Pancreas (tissue), 10 donors: ENCODE measurements around the gene UMOD. TPM values are rescaled to one million over a fixed set of nuclear protein-coding genes. Genes with fewer than 3 reads are reported as not detected.

Source experiments
- ATAC-seq, 4 donors: fragments of 200-7000 bp; cut with Tn5 transposase; one replicate each; pipeline versions ENCODE4 v1.8.0 to v1.9.1; 2020; ENCODE audit warnings: mild to moderate bottlenecking in 4 of 4, moderate library complexity in 4 of 4
- DNase-seq, 6 donors: peaks; one replicate each; pipeline ENCODE4 v3.0.0-alpha.2; 2020
- FAIRE-seq: peaks from 2 replicates; lab custom pipeline; 2012; peaks lifted over from hg19 to GRCh38; lab: Jason Lieb, UNC
- H3K27ac ChIP-seq, 4 donors: fragments of 200-600 bp; sonication (generic); 1 replicate in 3 of 4; 2 replicates in 1 of 4; pipeline versions ENCODE4 v1.5.0 to v1.8.0; 2020
- H3K27me3 ChIP-seq, 4 donors: fragments of 200-600 bp; one replicate each; pipeline ENCODE4 v1.8.0; 2021
- H3K36me3 ChIP-seq, 3 donors: fragments of 200-600 bp; sonication (generic) in 1 of 3; one replicate each; pipeline versions ENCODE4 v1.5.0 to v1.8.0; 2020 to 2021
- H3K4me1 ChIP-seq, 3 donors: fragments of 200-600 bp; one replicate each; pipeline ENCODE4 v1.8.0; 2021
- H3K4me3 ChIP-seq, 4 donors: fragments of 200-600 bp; sonication (generic) in 2 of 4; one replicate each; pipeline versions ENCODE4 v1.5.0 to v1.8.0; 2020 to 2021
- H3K9me3 ChIP-seq, 4 donors: fragments of 200-600 bp; one replicate each; pipeline ENCODE4 v1.8.0; 2021
- CTCF ChIP-seq, 4 donors: fragments of 200-600 bp; sonication (generic) in 3 of 4; IDR thresholded peaks; one replicate each; pipeline versions ENCODE4 v1.5.0 to v1.8.0; 2021; ENCODE audit warnings: antibody characterized with exemption in 4 of 4
- WGBS, 2 donors: extraction: QIAGEN DNeasy Blood & Tissue Kit; methylation state at CpG; one replicate each; pipeline ENCODE4 v1.1.7; 2013; 5-methylcytosine and 5-hydroxymethylcytosine counted together
- intact Hi-C, 3 donors: fragments of 100-400 bp; cut with DNase I; formaldehyde crosslinking; loops; one replicate each; pipeline versions ENCODE4 v1.11.1 to v1.14.2; 2022
- polyA plus RNA-seq, 2 donors: library from polyadenylated mRNA; stranded (reverse); fragments of 200-250 nt; gene quantifications; one replicate each; pipeline ENCODE4 v1.2.3, GENCODE V29; 2013
- total RNA-seq, 6 donors: library from RNA; stranded (reverse); fragmentation: NEBNext Ultra II Directional in 4 of 6; extraction: Animal tissue kit (Norgen Biotek cat#: 25700) in 4 of 6; gene quantifications; one replicate each; pipeline versions ENCODE4 v1.2.1 to v1.2.4, GENCODE V29; 2021 to 2023
- donor health status: healthy with polysubstance abuse.
- donor health status: DM: no; HTN: no; CAD: no; lungs with moderate emphysema.
- donor health status: DM: no; HTN: no; CAD: no.
- donor health status: control.
- donor health status: control.
- donor health status: Bipolar disorder and iron deficiency.
- donor health status: DM: yes; HTN: yes; CAD: no.
- donor health status: DM: no; HTN: no; CAD: no.
- donor health status: DM: no; HTN: no; CAD: no.
- donor health status: DM: yes; HTN: yes; CAD: no.

Gene UMOD
- total and polyA plus RNA-seq, 8 donors: 1.3 to 9.6 (median 3.4) TPM

DNA sequence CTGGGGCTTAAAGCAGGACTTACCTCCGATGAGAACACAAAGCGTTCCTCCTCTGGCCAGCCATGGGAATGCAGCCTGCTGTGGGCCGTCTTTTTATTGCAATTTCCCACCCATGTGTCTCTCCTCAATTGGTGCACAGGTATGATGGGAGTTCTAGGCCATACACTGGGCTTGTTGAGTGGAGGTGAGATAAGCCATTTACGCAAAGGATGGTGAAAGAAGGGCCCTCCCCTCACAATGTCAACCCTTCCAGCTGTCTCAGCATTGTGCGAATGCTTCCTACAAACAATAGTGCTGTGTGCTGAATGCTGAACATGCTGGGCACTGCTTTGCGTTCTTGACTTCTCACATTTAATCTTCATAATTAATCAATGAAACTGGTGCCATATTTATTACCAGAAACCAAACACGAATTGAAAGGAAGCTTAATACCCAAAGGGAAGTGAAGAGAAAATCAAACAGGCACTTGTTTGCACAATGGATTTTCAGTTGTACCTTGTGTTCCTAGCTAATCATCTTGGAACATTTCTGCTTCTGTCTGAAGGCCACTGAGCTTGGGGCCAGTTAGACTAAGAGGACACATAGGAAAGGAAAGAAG, 25.0 kb downstream of the UMOD start, which contains the start of gene GP2:
Gene GP2, minus strand, starts transcription at position 70 of the 598 bp plus-strand sequence. CDS start 1,082 bp downstream, outside the sequence.
- Histone ChIP-seq H3K4me1 (peaks cover 13 to 39% (median 30%) of the 10 kb centered on the region in 3 donors), H3K36me3 (peaks cover 0 to 47% (median 26%) of the 10 kb centered on the region in 3 donors), H3K4me3 (peak within 1 kb of the TSS; percentile 33 to 58 (median 43)), H3K9me3 (no peaks in the 10 kb centered on the region), H3K27me3 (no peaks in the 10 kb centered on the region), H3K27ac (peak within 1 kb of the TSS; percentile 80 to 97 (median 87))
- FAIRE-seq (no peak), DNase-seq (peak in 5 of 6 donors; percentile 75 to 91 (median 81)), ATAC-seq (peak; percentile 36 to 56 (median 51))
- intact Hi-C loops: no loop called here
- TF ChIP-seq CTCF (IDR thresholded peaks at IDR 0.05): peak in 3 of 4 donors; percentile 20 to 26 (median 24)
- WGBS, 2 donors: 11 to 19% methylated on average over 7 of the region's 7 CpGs

- 22 to 25% methylated on average over 3 of the region's 3 CpGs for WGBS, 2 donors
- Histone ChIP-seq H3K36me3 (peaks cover 0 to 59% (median 31%) of the 10 kb centered on the region in 3 donors), H3K4me1 (peaks cover 13 to 33% (median 30%) of the 10 kb centered on the region in 3 donors), H3K9me3 (no peaks in the 10 kb centered on the region), H3K27me3 (no peaks in the 10 kb centered on the region), H3K4me3 (peak overlapping the region; percentile 33 to 58 (median 43)), H3K27ac (peak overlapping the region; percentile 80 to 97 (median 87))
- DNase-seq: peak in 1 of 6 donors; percentile 43
- FAIRE-seq: no peak
- intact Hi-C loops: no loop called here
- TF ChIP-seq CTCF (IDR thresholded peaks at IDR 0.05): no peak
- ATAC-seq: no peak
Measured at GRCh38 chr16:20326321-20326720, 26.2 kb downstream of the UMOD start.

DNA sequence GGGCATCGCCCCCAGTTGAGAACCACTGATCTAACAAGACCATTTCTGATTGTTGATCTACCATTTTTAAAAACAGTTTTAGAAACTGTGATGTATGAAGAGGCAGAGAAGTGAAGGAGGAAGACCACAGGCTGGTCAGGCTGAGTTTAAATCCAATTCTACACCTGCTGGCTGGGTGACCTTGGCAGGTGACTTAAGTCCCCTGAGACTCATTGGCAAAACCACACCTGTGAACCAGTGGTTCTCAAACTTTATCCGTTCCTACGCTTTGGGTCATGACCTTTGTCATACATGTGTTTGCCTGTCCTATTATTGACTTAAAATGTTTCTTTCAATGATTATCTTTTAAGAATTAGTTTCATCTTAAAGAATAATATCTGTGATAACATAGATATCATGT, 27.5 kb downstream of the UMOD start:
- 26 to 34% methylated on average over 3 of the region's 3 CpGs for WGBS, 2 donors
- Histone ChIP-seq H3K27ac (peak overlapping the region; percentile 80 to 97 (median 87)), H3K27me3 (no peaks in the 10 kb centered on the region), H3K4me1 (peaks cover 13 to 21% (median 19%) of the 10 kb centered on the region in 3 donors), H3K36me3 (peaks cover 0 to 70% (median 31%) of the 10 kb centered on the region in 3 donors), H3K4me3 (peak overlapping the region; percentile 33 to 58 (median 43)), H3K9me3 (no peaks in the 10 kb centered on the region)
- TF ChIP-seq CTCF (IDR thresholded peaks at IDR 0.05): no peak
- FAIRE-seq (no peak), ATAC-seq (no peak), DNase-seq (peak in 2 of 6 donors; percentile 48 to 62)
- intact Hi-C loops: no loop called here

- ATAC-seq: peak in 2 of 4 donors; percentile 0 to 5
- Histone ChIP-seq H3K27ac (peak overlapping the region; percentile 80 to 97 (median 87)), H3K9me3 (no peaks in the 10 kb centered on the region), H3K36me3 (peaks cover 0 to 83% (median 33%) of the 10 kb centered on the region in 3 donors), H3K27me3 (no peaks in the 10 kb centered on the region), H3K4me3 (peak overlapping the region; percentile 33 to 58 (median 43)), H3K4me1 (peaks cover 7 to 15% (median 8%) of the 10 kb centered on the region in 3 donors)
- no peak for TF ChIP-seq CTCF (IDR thresholded peaks at IDR 0.05)
- intact Hi-C loops: no loop called here
- no peak for FAIRE-seq
- peak in 3 of 6 donors; percentile 66 to 93 (median 68) for DNase-seq
- WGBS, 2 donors: 42 to 44% methylated on average over 9 of the region's 9 CpGs
Measured at GRCh38 chr16:20323591-20324117, 28.9 kb downstream of the UMOD start.
